Colonic mucosa (tissue), 4 donors: ENCODE results near the gene CFAP73. TPM values are rescaled to one million over a fixed set of nuclear protein-coding genes. Genes with fewer than 3 reads are reported as not detected.

Experiments used
- DNase-seq: peaks from one replicate; pipeline ENCODE4 v3.0.0-alpha.2; 2020
- H3K27ac ChIP-seq: fragments of 200-600 bp; one replicate; pipeline ENCODE4 v1.8.0; 2021
- H3K27me3 ChIP-seq: fragments of 200-600 bp; one replicate; pipeline ENCODE4 v1.8.0; 2021
- H3K36me3 ChIP-seq: fragments of 200-600 bp; one replicate; pipeline ENCODE4 v1.8.0; 2021
- H3K4me1 ChIP-seq: fragments of 200-600 bp; one replicate; pipeline ENCODE4 v1.8.0; 2021; ENCODE audit warnings: mild to moderate bottlenecking
- H3K4me3 ChIP-seq: fragments of 200-600 bp; one replicate; pipeline ENCODE4 v1.8.0; 2021
- H3K9ac ChIP-seq, 2 donors: one replicate each; pipeline ENCODE4 v1.7.0; 2013; ENCODE audit warnings: control low read depth in 2 of 2, low read depth in 2 of 2, low read length in 2 of 2
- H3K9me3 ChIP-seq: fragments of 200-600 bp; one replicate; pipeline ENCODE4 v1.8.0; 2021
- intact Hi-C: fragments of 100-400 bp; cut with DNase I; formaldehyde crosslinking; loops from one replicate; pipeline ENCODE4 v1.14.1; 2022
- total RNA-seq, 2 donors: library from RNA; stranded (reverse); fragmentation: NEBNext Ultra II Directional in 1 of 2; extraction: Animal tissue kit (Norgen Biotek cat#: 25700) in 1 of 2; gene quantifications; one replicate each; pipeline ENCODE4 v1.2.1, GENCODE V29; 2021
- TF ChIP-seq, protein P1 (sequence below): fragments of 200-600 bp; IDR thresholded peaks from one replicate; pipeline ENCODE4 v1.8.0; 2022; ENCODE audit warnings: antibody characterized with exemption, mild to moderate bottlenecking
- donor health status: healthy.
- donor health status: DM: no; HTN: no; CAD: no.
- donor health status: DM: no; HTN: no; CAD: no.

CFAP73 gene
- total RNA-seq, 2 donors from 2014 or later, result 0.20 TPM; not detected in 1

DNA sequence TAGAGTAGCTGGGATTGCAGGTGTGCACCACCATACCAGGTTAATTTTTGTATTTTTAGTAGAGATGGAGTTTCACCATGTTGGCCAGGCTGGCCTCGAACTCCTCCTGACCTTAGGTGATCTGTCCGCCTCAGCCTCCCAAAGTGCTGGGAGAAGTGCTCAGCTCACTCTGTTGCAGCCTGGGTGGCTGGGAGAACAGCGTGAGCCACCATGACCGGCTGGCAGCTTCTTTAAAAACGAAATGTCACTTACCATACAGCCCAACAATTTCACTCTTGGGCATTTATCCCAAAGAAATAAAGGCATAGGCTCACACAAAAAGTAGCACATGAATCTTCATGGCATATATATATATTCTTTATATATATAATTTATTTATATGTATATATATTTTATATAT is 4.7 kb upstream of the CFAP73 start:
- H3K4me1 ChIP-seq, result peaks cover 4% of the 10 kb centered on the region
- TF ChIP-seq, protein P1, sequence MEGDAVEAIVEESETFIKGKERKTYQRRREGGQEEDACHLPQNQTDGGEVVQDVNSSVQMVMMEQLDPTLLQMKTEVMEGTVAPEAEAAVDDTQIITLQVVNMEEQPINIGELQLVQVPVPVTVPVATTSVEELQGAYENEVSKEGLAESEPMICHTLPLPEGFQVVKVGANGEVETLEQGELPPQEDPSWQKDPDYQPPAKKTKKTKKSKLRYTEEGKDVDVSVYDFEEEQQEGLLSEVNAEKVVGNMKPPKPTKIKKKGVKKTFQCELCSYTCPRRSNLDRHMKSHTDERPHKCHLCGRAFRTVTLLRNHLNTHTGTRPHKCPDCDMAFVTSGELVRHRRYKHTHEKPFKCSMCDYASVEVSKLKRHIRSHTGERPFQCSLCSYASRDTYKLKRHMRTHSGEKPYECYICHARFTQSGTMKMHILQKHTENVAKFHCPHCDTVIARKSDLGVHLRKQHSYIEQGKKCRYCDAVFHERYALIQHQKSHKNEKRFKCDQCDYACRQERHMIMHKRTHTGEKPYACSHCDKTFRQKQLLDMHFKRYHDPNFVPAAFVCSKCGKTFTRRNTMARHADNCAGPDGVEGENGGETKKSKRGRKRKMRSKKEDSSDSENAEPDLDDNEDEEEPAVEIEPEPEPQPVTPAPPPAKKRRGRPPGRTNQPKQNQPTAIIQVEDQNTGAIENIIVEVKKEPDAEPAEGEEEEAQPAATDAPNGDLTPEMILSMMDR, result no peak
- intact Hi-C loops, result no loop called here

DNA sequence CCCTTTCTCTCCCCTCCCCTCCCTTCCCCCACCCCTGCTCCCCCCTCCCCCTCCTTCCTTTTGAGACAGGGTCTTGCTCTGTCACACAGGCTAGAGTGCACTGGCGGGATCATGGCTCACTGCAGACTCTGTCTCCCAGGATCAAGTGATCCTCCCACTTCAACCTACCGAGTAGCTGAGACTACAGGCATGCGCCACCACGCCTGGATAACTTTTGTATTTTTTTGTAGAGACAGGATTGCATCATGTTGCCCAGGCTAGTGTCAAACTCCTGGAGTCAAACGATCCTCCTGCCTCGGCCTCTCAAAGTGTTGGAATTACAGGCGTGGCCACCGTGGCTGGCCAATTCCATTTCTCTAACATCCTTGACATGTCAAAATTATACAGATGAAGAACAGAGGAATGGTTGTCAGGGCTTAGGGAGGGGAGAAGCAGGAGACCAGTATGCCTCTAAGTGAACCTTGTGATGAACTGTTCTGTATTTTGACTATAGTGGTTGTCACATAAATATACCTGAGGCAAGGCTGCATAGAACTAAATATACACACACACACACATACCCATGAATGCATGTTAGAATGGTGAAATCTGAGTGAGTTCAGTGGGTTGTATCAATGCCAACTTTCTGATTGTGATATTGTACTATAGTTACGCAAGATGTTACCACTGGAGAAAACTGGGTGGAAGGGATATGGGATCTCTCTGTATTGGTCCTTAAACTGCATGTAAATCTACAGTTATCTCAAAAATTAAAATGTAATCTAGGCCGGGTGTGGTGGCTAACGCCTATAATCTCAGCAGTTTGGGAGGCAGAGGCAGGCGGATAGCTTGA is 3.6 kb upstream of the CFAP73 start:
- no peak overlapping the region for H3K4me3 ChIP-seq
- DNase-seq, result no peak
- no peaks in the 10 kb centered on the region for H3K36me3 ChIP-seq
- H3K9me3 ChIP-seq, result no peaks in the 10 kb centered on the region
- no peak overlapping the region for H3K9ac ChIP-seq
- intact Hi-C loops, result no loop called here
- no peak overlapping the region for H3K27ac ChIP-seq
- peaks cover 6% of the 10 kb centered on the region for H3K4me1 ChIP-seq
- TF ChIP-seq, protein P1, result no peak
- H3K27me3 ChIP-seq, result no peaks in the 10 kb centered on the region

More for the DNA sequence above, 4.7 kb upstream of the CFAP73 start:
- no peak for DNase-seq
- H3K27me3 ChIP-seq, result no peaks in the 10 kb centered on the region
- H3K4me3 ChIP-seq, result no peak overlapping the region
- no peak overlapping the region for H3K27ac ChIP-seq
- H3K9ac ChIP-seq, result no peak overlapping the region
- H3K9me3 ChIP-seq, result no peaks in the 10 kb centered on the region
- H3K36me3 ChIP-seq, result no peaks in the 10 kb centered on the region

DNA sequence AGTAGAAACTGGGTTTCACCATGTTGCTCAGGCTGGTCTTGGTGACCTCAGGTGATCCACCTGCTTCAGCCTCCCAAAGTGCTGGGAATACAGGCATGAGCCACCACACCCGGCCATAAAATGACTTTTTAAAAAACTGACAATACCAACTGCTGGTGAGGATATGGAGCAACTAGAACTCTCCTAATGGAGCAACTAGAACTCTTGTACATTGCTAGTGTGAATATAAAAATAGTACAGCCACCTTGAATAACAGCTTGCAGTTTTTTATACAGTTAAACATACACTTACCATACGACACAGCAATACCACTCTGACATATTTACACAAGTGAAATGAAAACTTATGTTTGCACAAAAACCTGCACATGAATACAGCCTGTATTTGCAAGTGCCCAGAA is 2.5 kb upstream of the CFAP73 start:
- TF ChIP-seq, protein P1, result no peak
- Histone ChIP-seq H3K27ac (no peak overlapping the region), H3K27me3 (no peaks in the 10 kb centered on the region), H3K4me1 (peaks cover 6% of the 10 kb centered on the region), H3K9me3 (no peaks in the 10 kb centered on the region), H3K9ac (no peak overlapping the region), H3K36me3 (no peaks in the 10 kb centered on the region), H3K4me3 (no peak overlapping the region)
- intact Hi-C loops, result no loop called here
- DNase-seq, result no peak

DNA sequence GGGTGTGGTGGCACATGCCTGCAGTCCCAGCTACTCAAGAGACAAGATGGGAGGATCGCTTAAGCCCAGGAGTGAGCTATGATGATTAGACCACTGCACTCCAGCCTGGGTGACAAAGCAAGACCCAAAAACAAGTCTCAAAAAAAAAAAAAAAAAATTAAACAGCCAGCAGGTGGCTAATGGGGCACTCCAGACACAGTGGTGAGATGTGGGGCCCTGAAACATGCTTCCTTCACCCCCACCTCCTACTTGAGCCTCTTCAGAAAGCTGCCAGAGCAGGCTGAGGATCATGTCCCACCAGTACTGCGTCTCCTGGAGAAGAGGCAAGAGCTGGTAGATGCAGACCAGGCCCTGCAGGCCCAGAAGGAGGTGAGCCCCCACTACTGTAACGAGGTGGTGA is 2.1 kb downstream of the CFAP73 start:
- H3K4me1 ChIP-seq, result peaks cover 9% of the 10 kb centered on the region
- H3K9me3 ChIP-seq, result no peaks in the 10 kb centered on the region
- no peak for DNase-seq
- intact Hi-C loops, result loop anchor here (5.0 to 10.0 kb wide), 2 partner anchors 57 to 99 kb away; no protein-coding TSS in a partner anchor
- no peaks in the 10 kb centered on the region for H3K36me3 ChIP-seq
- H3K9ac ChIP-seq, result no peak overlapping the region
- H3K4me3 ChIP-seq, result no peak overlapping the region
- TF ChIP-seq, protein P1, result no peak
- H3K27me3 ChIP-seq, result peaks cover 14% of the 10 kb centered on the region
- H3K27ac ChIP-seq, result no peak overlapping the region

DNA sequence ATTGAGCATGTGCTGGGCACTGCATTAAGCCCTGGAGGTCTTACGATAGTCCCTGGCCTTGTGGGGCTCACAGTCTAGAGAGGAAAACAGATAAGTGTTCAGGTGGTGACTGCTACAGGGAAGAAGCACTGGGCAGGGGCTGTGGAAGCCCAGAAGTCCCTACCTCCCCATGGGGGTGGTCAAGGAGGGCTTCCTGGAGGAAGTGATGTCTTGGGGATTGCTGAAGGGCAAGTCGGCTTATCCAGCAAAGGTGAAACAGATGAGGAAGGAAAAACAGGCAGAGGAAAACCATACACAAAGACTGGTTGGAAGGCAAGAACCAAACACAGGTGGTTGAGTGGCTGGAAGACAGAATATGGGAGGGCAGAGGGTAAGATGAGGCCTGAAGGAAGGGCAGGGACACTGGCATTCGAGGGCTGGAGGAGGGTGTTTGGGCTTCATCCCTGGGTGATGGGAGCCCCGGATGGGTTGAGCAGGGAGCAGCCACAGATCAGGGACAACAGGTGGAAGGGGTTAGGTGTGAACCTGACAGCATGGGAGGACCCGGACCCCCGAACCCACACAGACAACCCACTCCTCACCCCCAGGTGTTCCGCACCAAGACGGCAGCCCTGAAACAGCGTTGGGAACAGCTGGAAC is 2.8 kb downstream of the CFAP73 start:
- Histone ChIP-seq H3K4me1 (peaks cover 9% of the 10 kb centered on the region), H3K9me3 (no peaks in the 10 kb centered on the region), H3K9ac (peak overlapping the region in 1 of 2 donors; percentile 12), H3K27ac (no peak overlapping the region), H3K27me3 (peaks cover 14% of the 10 kb centered on the region), H3K4me3 (peak overlapping the region; percentile 42), H3K36me3 (no peaks in the 10 kb centered on the region)
- TF ChIP-seq, protein P1, result no peak
- no peak for DNase-seq
- intact Hi-C loops, result loop anchor here (5.0 to 10.0 kb wide), 2 partner anchors 58 to 100 kb away; no protein-coding TSS in a partner anchor
